Testis (tissue), 2 donors: ENCODE results near the gene FGB.

ENCODE experiments used
- POLR2A ChIP-seq: fragments of 450-650 bp; IDR thresholded peaks from one replicate; pipeline ENCODE4 v1.6.1; 2017; ENCODE audit warnings: antibody characterized with exemption, mild to moderate bottlenecking, moderate library complexity
- TF ChIP-seq, protein P1 (sequence below), 3 experiments: fragments of 450-650 bp in 2 of 3; fragments of 200-600 bp in 1 of 3; sonication (generic) in 1 of 3; IDR thresholded peaks; one replicate each; pipeline ENCODE4 v1.5.1; 2016 to 2019; ENCODE audit warnings: antibody characterized with exemption in 3 of 3, mild to moderate bottlenecking in 2 of 3, moderate library complexity in 1 of 3

GRCh38 chr4:154562697-154563254, at the start of gene FGB:
- TF ChIP-seq, protein P1, sequence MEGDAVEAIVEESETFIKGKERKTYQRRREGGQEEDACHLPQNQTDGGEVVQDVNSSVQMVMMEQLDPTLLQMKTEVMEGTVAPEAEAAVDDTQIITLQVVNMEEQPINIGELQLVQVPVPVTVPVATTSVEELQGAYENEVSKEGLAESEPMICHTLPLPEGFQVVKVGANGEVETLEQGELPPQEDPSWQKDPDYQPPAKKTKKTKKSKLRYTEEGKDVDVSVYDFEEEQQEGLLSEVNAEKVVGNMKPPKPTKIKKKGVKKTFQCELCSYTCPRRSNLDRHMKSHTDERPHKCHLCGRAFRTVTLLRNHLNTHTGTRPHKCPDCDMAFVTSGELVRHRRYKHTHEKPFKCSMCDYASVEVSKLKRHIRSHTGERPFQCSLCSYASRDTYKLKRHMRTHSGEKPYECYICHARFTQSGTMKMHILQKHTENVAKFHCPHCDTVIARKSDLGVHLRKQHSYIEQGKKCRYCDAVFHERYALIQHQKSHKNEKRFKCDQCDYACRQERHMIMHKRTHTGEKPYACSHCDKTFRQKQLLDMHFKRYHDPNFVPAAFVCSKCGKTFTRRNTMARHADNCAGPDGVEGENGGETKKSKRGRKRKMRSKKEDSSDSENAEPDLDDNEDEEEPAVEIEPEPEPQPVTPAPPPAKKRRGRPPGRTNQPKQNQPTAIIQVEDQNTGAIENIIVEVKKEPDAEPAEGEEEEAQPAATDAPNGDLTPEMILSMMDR (IDR thresholded peaks at IDR 0.05): no peak
- TF ChIP-seq POLR2A: no peak
